Right cardiac atrium (tissue), 5 donors: ENCODE results near the gene LMOD1. TPM values are rescaled to one million over a fixed set of nuclear protein-coding genes. Genes with fewer than 3 reads are reported as not detected.

Source experiments
- ATAC-seq, 2 donors: fragments of 200-7000 bp; cut with Tn5 transposase; one replicate each; pipeline versions ENCODE4 v1.8.0 to v1.9.1; 2020; ENCODE audit warnings: moderate library complexity in 2 of 2, mild to moderate bottlenecking in 1 of 2
- DNase-seq, 3 donors: peaks; one replicate each; pipeline ENCODE4 v3.0.0-alpha.2; 2020
- H3K27ac ChIP-seq: one replicate; pipeline ENCODE4 v1.5.1; 2013; ENCODE audit warnings: mild to moderate bottlenecking, low read length, control low read depth, moderate library complexity
- H3K27me3 ChIP-seq: one replicate; pipeline ENCODE4 v1.6.1; 2013; ENCODE audit not compliant: control insufficient read depth, insufficient read depth
- H3K4me1 ChIP-seq: one replicate; pipeline ENCODE4 v1.6.1; 2013; ENCODE audit warnings: low read length; ENCODE audit not compliant: control insufficient read depth, insufficient read depth
- H3K4me3 ChIP-seq: one replicate; pipeline ENCODE4 v1.5.1; 2013; ENCODE audit warnings: low read length, control low read depth
- H3K9me3 ChIP-seq: one replicate; pipeline ENCODE4 v1.6.1; 2013; ENCODE audit warnings: low read length; ENCODE audit not compliant: control insufficient read depth
- whole genome bisulfite sequencing: extraction: QIAGEN DNeasy Blood & Tissue Kit; methylation state at CpG from one replicate; pipeline ENCODE4 v1.1.7; 2013; 5-methylcytosine and 5-hydroxymethylcytosine counted together
- intact Hi-C, 4 donors: fragments of 100-400 bp; cut with DNase I; formaldehyde crosslinking; loops; one replicate each; pipeline versions ENCODE4 v1.11.0 to v1.14.0; 2022 to 2023
- polyA plus RNA-seq: library from polyadenylated mRNA; stranded (reverse); fragments of 200-250 nt; gene quantifications from one replicate; pipeline ENCODE4 v1.2.3, GENCODE V29; 2013
- total RNA-seq, 4 donors: library from RNA; stranded (reverse); fragmentation: NEBNext Ultra II Directional; extraction: Animal tissue kit (Norgen Biotek cat#: 25700); gene quantifications; one replicate each; pipeline ENCODE4 v1.2.1, GENCODE V29; 2021
- donor health status: healthy with polysubstance abuse.
- donor health status: DM: no; HTN: yes; CAD: no.
- donor health status: DM: no; HTN: no; CAD: no.
- donor health status: DM: no; HTN: yes; CAD: no; lungs with severe emphysema.
- donor health status: DM: yes; HTN: yes; CAD: no.

Gene LMOD1
- total and polyA plus RNA-seq, 5 donors = 22.0 to 40.6 (median 33.7) TPM

DNA sequence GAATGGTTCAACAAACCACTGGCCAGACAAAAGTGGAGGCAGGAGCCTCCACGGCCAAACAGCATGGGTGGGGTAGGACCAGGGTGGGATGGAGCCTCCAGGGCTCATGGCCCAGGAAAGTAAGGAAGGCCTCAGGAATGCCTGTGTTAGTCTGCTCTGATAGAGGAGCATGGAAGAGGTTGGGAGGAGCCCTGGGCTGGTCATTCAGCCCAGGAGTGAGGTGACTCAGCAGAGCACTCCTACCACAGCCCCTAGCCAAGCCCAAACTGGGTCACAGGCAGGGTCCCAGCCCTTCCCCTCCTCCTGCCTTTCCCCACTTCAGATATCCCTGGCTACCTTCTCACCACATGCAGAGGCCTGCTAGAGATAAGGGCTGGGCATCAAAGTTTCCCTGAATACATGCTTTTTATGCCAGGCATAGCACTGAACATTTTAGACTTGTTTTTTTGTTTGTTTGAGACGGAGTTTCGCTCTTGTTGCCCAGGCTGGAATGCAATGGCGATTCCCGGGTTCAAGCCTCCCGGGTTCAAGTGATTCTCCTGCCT is 60.7 kb downstream of the LMOD1 start:
- H3K4me3 ChIP-seq = no peak overlapping the region
- H3K27ac ChIP-seq = peak overlapping the region; percentile 46
- ATAC-seq = peak in 1 of 2 donors; percentile 20
- no peaks in the 10 kb centered on the region for H3K27me3 ChIP-seq
- peaks cover 19% of the 10 kb centered on the region for H3K4me1 ChIP-seq
- WGBS = 80% methylated on average over 6 of the region's 6 CpGs
- DNase-seq = no peak
- intact Hi-C loops = no loop called here
- H3K9me3 ChIP-seq = no peaks in the 10 kb centered on the region

GRCh38 chr1:201884425-201884824 is 61.9 kb downstream of the LMOD1 start:
- Histone ChIP-seq H3K4me1 (peaks cover 15% of the 10 kb centered on the region), H3K9me3 (no peaks in the 10 kb centered on the region), H3K27me3 (no peaks in the 10 kb centered on the region), H3K4me3 (no peak overlapping the region), H3K27ac (peak overlapping the region; percentile 76)
- ATAC-seq (peak; percentile 15 to 30), DNase-seq (peak in 1 of 3 donors; percentile 71)
- intact Hi-C loops = loop anchor here in 1 of 4 donors (5.0 kb wide), 1 partner anchor 88 kb away; no protein-coding TSS in a partner anchor
- WGBS = 29% methylated on average over 1 of the region's 1 CpG

DNA sequence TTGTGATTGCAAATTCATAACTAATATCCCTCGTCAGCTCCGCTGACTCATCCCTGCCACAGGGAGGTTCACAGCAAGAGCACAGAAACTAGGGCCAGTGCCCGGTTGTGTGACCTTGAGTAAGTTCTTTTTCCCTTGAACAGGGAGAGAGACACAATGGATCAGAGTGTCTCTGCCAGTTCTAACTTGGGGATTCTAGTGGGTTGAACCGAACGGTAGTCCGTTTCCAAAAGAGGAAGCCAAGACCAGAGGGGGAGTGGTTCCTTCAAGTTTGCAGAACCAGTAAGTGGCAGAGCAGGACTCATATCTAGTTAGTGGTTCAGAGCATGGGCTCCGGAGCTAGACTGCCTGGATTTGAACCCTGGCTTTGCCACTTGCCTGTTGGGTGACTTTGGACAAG is 62.6 kb downstream of the LMOD1 start:
- DNase-seq = no peak
- peak; percentile 41 to 44 for ATAC-seq
- Histone ChIP-seq H3K9me3 (no peaks in the 10 kb centered on the region), H3K27ac (peak overlapping the region; percentile 88), H3K4me1 (peaks cover 13% of the 10 kb centered on the region), H3K4me3 (no peak overlapping the region), H3K27me3 (no peaks in the 10 kb centered on the region)
- 18% methylated on average over 7 of the region's 7 CpGs for WGBS
- intact Hi-C loops = loop anchor here in 1 of 4 donors (5.0 kb wide), 1 partner anchor 89 kb away; no protein-coding TSS in a partner anchor

GRCh38 chr1:201883266-201883665 is 63.1 kb downstream of the LMOD1 start:
- intact Hi-C loops = loop anchor here in 1 of 4 donors (5.0 kb wide), 1 partner anchor 89 kb away; no protein-coding TSS in a partner anchor

GRCh38 chr1:201882665-201883132 is 63.6 kb downstream of the LMOD1 start:
- ATAC-seq (peak in 1 of 2 donors; percentile 46), DNase-seq (no peak)
- WGBS = 52% methylated on average over 2 of the region's 2 CpGs
- peak overlapping the region; percentile 97 for H3K27ac ChIP-seq
- H3K27me3 ChIP-seq = no peaks in the 10 kb centered on the region
- no peaks in the 10 kb centered on the region for H3K9me3 ChIP-seq
- peaks cover 8% of the 10 kb centered on the region for H3K4me1 ChIP-seq
- intact Hi-C loops = loop anchor here in 1 of 4 donors (5.0 kb wide), 1 partner anchor 90 kb away; no protein-coding TSS in a partner anchor
- no peak overlapping the region for H3K4me3 ChIP-seq

More at GRCh38 chr1:201883266-201883665, 63.1 kb downstream of the LMOD1 start:
- Histone ChIP-seq H3K27me3 (no peaks in the 10 kb centered on the region), H3K4me1 (peaks cover 13% of the 10 kb centered on the region), H3K4me3 (no peak overlapping the region), H3K9me3 (no peaks in the 10 kb centered on the region), H3K27ac (peak overlapping the region; percentile 97)
- no peak for DNase-seq
- no peak for ATAC-seq
- WGBS = 70% methylated on average over 3 of the region's 3 CpGs

GRCh38 chr1:201881617-201882016 is 64.7 kb downstream of the LMOD1 start:
- H3K27ac ChIP-seq = no peak overlapping the region
- no peak for DNase-seq
- no peak for ATAC-seq
- no peaks in the 10 kb centered on the region for H3K27me3 ChIP-seq
- H3K9me3 ChIP-seq = no peaks in the 10 kb centered on the region
- 78% methylated on average over 1 of the region's 1 CpG for WGBS
- H3K4me1 ChIP-seq = peaks cover 8% of the 10 kb centered on the region
- intact Hi-C loops = loop anchor here in 1 of 4 donors (5.0 kb wide), 1 partner anchor 91 kb away; no protein-coding TSS in a partner anchor
- H3K4me3 ChIP-seq = no peak overlapping the region

GRCh38 chr1:201880928-201881571 is 65.3 kb downstream of the LMOD1 start:
- Histone ChIP-seq H3K27ac (no peak overlapping the region), H3K4me1 (peaks cover 8% of the 10 kb centered on the region), H3K4me3 (no peak overlapping the region), H3K9me3 (no peaks in the 10 kb centered on the region), H3K27me3 (no peaks in the 10 kb centered on the region)
- no peak for DNase-seq
- ATAC-seq = no peak
- WGBS = 70% methylated on average over 6 of the region's 6 CpGs
- intact Hi-C loops = loop anchor here in 1 of 4 donors (5.0 kb wide), 1 partner anchor 91 kb away; no protein-coding TSS in a partner anchor

DNA sequence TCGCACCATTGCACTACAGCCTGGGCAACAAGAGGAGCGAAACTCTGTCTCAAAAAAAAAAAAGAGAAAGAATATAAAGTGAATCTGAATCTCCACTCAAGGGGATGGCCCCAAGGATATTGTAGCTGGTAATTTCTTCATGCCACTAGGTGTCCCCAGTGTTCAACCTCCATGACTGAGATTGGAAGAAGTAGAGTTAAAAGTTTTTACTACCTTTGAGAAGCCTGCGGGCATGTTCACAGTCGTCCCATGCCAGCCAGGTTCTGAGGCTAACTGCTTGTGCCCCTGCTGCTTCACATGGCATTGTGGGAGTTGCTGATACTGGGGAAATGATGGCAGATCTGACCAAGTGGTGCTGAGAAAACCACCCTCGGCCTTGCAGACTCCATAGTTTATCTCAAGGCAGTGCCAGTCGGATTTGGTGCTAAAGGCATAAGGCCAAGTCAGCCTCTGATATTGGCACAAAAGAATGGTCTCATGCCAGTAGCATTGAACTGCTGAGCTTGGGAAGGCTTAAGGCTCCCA is 68.4 kb downstream of the LMOD1 start:
- Histone ChIP-seq H3K9me3 (no peaks in the 10 kb centered on the region), H3K27ac (peak overlapping the region; percentile 20), H3K27me3 (no peaks in the 10 kb centered on the region), H3K4me1 (no peaks in the 10 kb centered on the region), H3K4me3 (no peak overlapping the region)
- 47% methylated on average over 6 of the region's 6 CpGs for WGBS
- peak in 1 of 3 donors; percentile 61 for DNase-seq
- ATAC-seq = peak; percentile 52 to 55
- intact Hi-C loops = loop anchor here in 1 of 4 donors (5.0 kb wide), 1 partner anchor 94 kb away; no protein-coding TSS in a partner anchor

- WGBS = 65% methylated on average over 8 of the region's 8 CpGs
- H3K9me3 ChIP-seq = no peaks in the 10 kb centered on the region
Observed at GRCh38 chr1:201876148-201876818, 70.1 kb downstream of the LMOD1 start.

DNA sequence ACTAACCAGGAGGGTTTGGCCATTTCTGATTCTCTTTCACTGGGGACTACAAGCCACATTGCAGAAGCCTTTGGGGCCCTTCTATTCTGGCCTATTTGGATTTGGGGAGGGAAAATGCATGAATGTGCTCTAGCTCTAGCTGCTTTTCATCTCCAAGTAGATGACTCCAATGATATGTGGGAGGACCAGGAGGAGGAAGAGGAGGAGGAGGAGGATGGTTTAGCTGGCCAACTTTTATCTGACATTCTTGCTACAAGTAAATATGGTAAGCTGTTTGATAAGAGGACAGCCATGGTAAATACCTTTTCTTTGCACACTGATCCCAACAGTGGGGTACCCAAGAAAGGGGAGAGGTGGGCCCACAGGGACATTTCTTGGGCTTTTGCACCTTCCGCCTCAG is 71.7 kb downstream of the LMOD1 start:
- no peak for ATAC-seq
- no peaks in the 10 kb centered on the region for H3K4me1 ChIP-seq
- no peaks in the 10 kb centered on the region for H3K9me3 ChIP-seq
- H3K27ac ChIP-seq = no peak overlapping the region
- H3K27me3 ChIP-seq = no peaks in the 10 kb centered on the region
- no peak overlapping the region for H3K4me3 ChIP-seq
- DNase-seq = no peak
- intact Hi-C loops = loop anchor here in 1 of 4 donors (5.0 kb wide), 1 partner anchor 98 kb away; no protein-coding TSS in a partner anchor
- WGBS = 100% methylated on average over 1 of the region's 1 CpG

More at GRCh38 chr1:201876148-201876818, 70.1 kb downstream of the LMOD1 start:
- peak overlapping the region; percentile 44 for H3K27ac ChIP-seq
- DNase-seq (no peak), ATAC-seq (no peak)
- no peak overlapping the region for H3K4me3 ChIP-seq
- no peaks in the 10 kb centered on the region for H3K27me3 ChIP-seq
- no peaks in the 10 kb centered on the region for H3K4me1 ChIP-seq
- intact Hi-C loops = loop anchor here in 1 of 4 donors (5.0 kb wide), 1 partner anchor 96 kb away; no protein-coding TSS in a partner anchor
